Embryonic facial prominence (tissue), 1 donor: Measurements from ENCODE around the gene OR6B1.
"Not testable (repeated sequence)": the region's sequence is repeated elsewhere in the genome, so short reads cannot be mapped to it uniquely, and the experiment has no call there.

Source experiments
- DNase-seq: peaks from one replicate; pipeline ENCODE4 v3.0.0-alpha.2; 2016; ENCODE audit errors: extremely low spot score

OR6B1 gene

GRCh38 chr7:144006029-144006691 lies 6.0 kb downstream of the OR6B1 start:
- no peak for DNase-seq

- no peak for DNase-seq
Observed at GRCh38 chr7:144006692-144007042, 6.5 kb downstream of the OR6B1 start.

GRCh38 chr7:144009361-144009760 lies 9.2 kb downstream of the OR6B1 start:
- no peak for DNase-seq

DNA sequence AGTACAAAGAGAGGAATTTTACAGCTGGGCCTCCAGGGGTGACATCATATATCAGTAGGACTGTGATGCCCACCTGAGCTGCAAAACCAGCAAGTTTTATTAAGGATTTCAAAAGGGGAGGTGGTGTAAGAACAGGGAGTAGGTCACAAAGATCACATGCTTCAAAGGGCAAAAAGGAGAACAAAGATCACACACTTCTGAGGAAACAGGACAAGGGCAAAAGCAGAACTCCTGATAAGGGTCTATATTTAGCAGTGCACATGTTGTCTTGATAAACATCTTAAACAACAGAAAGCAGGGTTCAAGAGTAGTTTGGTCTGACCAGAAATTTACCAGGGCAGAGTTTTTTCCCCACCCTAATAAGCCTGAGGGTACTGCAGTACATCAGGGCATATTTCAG lies 9.9 kb downstream of the OR6B1 start:
- DNase-seq: not testable (repeated sequence)

GRCh38 chr7:144010821-144011220 lies 10.7 kb downstream of the OR6B1 start:
- DNase-seq: not testable (repeated sequence)

DNA sequence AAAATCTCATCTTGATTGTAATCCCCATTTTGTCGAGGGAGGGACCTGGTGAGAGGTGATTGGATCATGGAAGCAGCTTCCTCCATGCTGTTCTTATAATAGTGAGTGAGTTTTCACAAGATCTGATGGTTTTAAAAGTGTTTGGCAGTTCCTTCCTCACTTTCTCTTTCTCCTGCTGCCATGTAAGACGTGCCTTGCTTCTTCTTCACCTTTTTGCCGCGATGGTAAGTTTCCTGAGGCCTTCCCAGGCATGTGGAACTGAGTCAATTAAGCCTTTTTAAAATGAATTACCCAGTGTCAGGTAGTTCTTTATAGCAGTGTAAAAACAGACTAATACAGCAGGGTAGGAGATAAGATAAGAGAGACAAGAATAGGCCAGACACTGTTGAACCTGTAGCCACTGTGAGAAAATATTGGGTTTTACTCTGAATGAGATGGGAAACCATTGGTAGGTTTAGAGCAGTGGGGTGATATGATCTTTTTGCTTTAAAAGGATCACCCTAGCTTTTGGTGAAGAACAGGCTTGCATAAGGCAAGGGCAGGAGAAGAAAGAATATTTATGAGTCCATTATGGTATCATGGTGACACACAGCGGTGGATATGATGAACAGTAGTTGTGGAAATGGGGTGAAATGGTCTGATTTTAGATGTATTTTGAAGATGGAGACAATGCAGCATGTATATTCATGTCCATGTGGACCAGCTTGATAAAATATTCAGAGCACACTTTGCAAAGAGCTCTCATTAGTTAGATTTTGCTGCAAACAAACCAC lies 11.5 kb downstream of the OR6B1 start:
- no peak for DNase-seq

GRCh38 chr7:144018065-144018464 lies 17.9 kb downstream of the OR6B1 start:
- DNase-seq: no peak

DNA sequence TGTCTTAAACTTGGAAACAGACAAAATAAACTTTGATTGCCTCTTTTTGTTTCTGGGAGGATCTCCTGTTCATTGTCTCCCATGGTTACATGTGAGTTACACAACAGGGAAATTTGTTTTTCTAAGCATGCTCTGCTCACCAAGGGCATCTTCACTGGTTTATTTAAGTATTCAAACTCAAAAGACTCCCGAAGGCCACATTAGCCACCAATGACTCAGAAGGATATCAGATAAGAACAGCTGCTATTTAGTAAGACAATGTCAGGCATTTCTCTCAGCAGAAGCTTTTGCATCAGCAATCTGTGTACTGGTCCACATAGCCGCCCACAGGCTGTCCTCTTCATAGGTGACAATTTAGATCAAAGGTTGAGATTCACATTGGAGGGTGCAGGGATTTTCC lies 19.3 kb downstream of the OR6B1 start:
- DNase-seq: no peak

DNA sequence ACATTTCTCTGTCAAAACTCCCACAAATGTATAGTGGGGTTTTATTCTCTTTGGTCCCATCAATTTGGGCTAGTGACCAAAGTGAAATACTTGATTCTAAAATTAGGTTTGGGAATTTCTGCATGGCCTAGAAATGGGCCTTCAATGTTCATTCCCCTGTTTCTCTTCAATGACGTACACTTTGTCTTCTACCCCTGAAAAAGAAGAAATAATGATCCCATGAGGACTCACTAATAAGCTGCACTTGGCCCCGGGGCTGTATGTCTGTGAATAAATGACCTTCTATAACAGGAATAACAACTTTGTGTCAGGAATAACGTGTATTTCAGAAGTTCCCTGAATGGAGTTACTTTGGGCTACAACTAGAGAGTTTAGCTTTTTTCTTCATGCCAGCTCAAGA lies 20.2 kb downstream of the OR6B1 start:
- DNase-seq: no peak

DNA sequence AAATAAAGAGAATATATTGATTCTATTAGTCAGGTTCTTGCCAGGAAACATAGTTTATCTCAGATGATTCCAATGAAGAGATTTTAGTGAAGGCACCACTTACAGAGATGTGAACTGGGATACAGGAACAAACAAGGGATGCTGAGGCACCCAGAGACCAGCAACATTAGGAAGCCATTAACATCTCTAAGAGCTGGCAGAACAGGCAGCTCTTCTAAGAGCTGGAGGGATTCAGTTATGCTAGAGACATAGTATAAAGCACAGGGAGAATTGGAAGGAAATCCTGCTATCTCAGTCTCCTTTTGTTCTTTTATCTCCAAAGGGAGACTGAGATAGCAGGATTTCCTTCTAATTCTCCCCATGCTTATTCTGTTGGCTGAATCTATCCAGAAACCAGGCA lies 22.0 kb downstream of the OR6B1 start:
- DNase-seq: no peak

GRCh38 chr7:144023171-144023827 lies 23.2 kb downstream of the OR6B1 start:
- DNase-seq: no peak

GRCh38 chr7:144024213-144024612 lies 24.1 kb downstream of the OR6B1 start:
- no peak for DNase-seq

- DNase-seq: no peak
Observed at GRCh38 chr7:144026203-144026883, 26.2 kb downstream of the OR6B1 start.

DNA sequence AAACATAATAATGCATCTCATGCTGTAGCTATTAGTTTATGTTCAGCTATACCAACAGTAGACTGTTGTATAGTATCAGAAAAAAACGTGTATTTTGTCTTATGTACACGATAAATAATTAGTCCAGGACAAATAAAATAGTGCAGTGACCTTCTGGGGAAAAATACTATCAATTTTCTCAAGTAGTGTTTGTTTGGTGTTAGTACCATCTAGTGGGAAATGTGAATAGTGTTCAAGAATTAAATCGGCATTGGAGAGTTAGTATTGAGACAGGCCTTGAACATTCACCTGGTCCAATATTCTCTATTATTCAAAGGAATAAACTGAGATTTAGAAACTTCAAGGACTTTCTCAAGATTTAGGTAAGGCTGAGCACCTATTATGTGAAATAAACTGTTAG lies 26.9 kb downstream of the OR6B1 start:
- DNase-seq: no peak

- no peak for DNase-seq
Observed at GRCh38 chr7:144027974-144028373, 27.9 kb downstream of the OR6B1 start.

- no peak for DNase-seq
Observed at GRCh38 chr7:144028547-144028946, 28.4 kb downstream of the OR6B1 start.

- DNase-seq: no peak
Observed at GRCh38 chr7:144032516-144032915, 32.4 kb downstream of the OR6B1 start.

DNA sequence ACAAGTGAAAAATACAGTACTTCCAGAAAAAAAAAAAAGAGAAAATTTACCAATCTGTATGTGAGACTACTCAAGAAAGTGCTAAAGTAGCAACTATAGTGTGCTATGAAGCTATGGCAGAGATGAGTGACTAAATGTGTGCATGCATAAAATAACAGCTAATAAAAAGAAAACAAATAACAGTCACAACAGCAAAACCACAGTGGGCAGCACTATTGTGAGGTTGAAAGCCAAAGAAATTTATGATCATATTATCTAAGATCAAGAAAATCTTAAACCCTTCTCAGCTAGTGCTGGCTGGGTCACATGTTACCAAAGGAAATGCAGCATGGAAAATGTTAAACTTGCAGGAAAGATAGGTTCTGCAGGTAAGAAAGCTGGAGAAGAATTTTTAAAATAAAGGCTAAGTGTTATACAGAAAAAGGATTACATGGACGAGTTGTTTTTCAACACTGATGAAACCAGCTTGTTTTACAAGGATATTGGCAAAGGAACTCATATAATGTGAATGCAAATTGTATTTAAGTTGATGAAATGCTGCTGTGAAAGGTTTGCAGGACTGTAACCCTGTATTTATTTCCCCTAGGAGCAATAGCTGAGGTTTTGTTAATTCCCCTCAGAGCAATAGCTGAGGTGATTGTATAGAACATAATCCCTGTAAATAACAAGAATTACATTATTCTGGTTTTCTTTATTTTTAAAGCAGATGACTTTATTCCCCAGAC lies 33.0 kb downstream of the OR6B1 start:
- DNase-seq: no peak

DNA sequence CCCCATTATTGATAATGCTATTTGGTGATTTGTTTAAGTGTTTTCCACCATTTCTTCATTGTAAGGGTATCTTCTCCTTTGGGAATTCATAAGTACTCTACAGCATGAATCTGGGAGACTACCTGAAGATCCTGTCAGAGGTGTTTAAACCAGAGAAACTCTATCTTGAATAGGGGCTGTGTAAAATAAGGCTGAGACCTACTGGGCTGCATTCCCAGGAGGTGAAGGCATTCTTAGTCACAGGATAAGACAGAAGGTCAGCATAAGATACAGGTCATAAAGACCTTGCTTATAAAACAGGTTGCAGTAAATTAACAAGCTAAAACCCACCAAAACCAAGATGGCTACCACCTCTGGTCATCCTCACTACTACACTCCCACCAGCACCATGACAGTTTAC lies 35.3 kb downstream of the OR6B1 start:
- DNase-seq: no peak

GRCh38 chr7:144036302-144036885 lies 36.3 kb downstream of the OR6B1 start:
- DNase-seq: no peak

DNA sequence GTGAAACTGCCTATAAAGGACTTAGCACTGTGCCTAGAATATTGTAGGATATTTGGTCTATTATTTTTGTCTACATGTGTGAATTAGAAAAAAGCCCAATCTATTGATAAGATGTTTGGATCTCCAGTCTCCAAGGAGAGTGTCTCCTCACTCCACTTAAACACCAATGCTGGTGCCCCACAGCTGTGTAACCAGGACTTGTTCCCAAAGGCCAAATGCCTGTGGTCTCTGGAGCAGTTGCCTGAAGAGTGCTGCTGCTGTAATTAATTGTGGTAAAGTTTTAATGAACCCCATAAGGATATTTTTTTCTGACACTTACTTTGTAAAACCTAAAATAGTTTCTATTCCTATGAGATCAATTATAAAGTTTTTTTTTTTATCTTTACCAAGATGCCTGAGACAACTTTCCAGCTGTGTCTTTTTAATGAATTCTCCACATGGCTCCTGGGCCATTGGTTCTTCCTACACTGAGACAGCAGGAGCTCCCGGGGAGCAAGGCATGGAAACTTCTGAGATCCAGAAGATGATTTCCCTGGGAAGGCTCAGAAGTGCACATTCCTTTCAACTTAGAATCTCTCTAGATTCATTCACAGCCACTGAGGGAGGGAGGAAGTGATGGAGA lies 37.4 kb downstream of the OR6B1 start:
- DNase-seq: no peak
